ENCODE results near the gene B9D1.

The B9D1 gene

GRCh38 chr17:19328441-19329061 lies 34.0 kb downstream of the B9D1 start:
- TF ChIP-seq EZH2 (optimal IDR thresholded peaks at IDR 0.05; ENCODE audit: low read depth, low read length) (no peak), CTCF (IDR thresholded peaks at IDR 0.05; ENCODE audit: low read length) (no peak)
- H3K9me2 ChIP-seq (replicated peaks; ENCODE audit: insufficient read depth, low read length): no peaks in the 10 kb centered on the region
- no peak overlapping the region for H3K9ac ChIP-seq (ENCODE audit: low read length)
- DNase-seq: no peak
- no peaks in the 10 kb centered on the region for H3K9me3 ChIP-seq (replicated peaks; ENCODE audit: insufficient read depth, low read length)
- H4K20me1 ChIP-seq (ENCODE audit: insufficient read depth, low read length): no peaks in the 10 kb centered on the region
- no peak overlapping the region for H3K4me3 ChIP-seq (ENCODE audit: low read length)
- H3K79me2 ChIP-seq (ENCODE audit: low read length): no peaks in the 10 kb centered on the region
- no peaks in the 10 kb centered on the region for H3K27me3 ChIP-seq (replicated peaks; ENCODE audit: insufficient read depth, low read length)
- no peak overlapping the region for H2AFZ ChIP-seq (ENCODE audit: low read length)
- no peak overlapping the region for H3K4me2 ChIP-seq (ENCODE audit: low read depth, low read length)
- H3F3A ChIP-seq (ENCODE audit: insufficient read depth, low read length): no peaks in the 10 kb centered on the region
- H3K27ac ChIP-seq (ENCODE audit: low read length): no peak overlapping the region
- H3K4me1 ChIP-seq (ENCODE audit: low read length): no peaks in the 10 kb centered on the region
- H3K36me3 ChIP-seq (replicated peaks; ENCODE audit: insufficient read depth, low read length): no peaks in the 10 kb centered on the region

- Histone ChIP-seq H2AFZ (ENCODE audit: low read length) (no peak overlapping the region), H3K9ac (ENCODE audit: low read length) (no peak overlapping the region), H3K36me3 (replicated peaks; ENCODE audit: insufficient read depth, low read length) (no peaks in the 10 kb centered on the region), H3K27me3 (replicated peaks; ENCODE audit: insufficient read depth, low read length) (no peaks in the 10 kb centered on the region), H3K9me2 (replicated peaks; ENCODE audit: insufficient read depth, low read length) (no peaks in the 10 kb centered on the region), H4K20me1 (ENCODE audit: insufficient read depth, low read length) (no peaks in the 10 kb centered on the region), H3K4me3 (ENCODE audit: low read length) (no peak overlapping the region), H3K27ac (ENCODE audit: low read length) (no peak overlapping the region), H3F3A (ENCODE audit: insufficient read depth, low read length) (no peaks in the 10 kb centered on the region), H3K4me1 (ENCODE audit: low read length) (no peaks in the 10 kb centered on the region), H3K4me2 (ENCODE audit: low read depth, low read length) (no peak overlapping the region), H3K79me2 (ENCODE audit: low read length) (no peaks in the 10 kb centered on the region), H3K9me3 (replicated peaks; ENCODE audit: insufficient read depth, low read length) (no peaks in the 10 kb centered on the region)
- no peak for DNase-seq
- TF ChIP-seq CTCF (IDR thresholded peaks at IDR 0.05; ENCODE audit: low read length) (no peak), EZH2 (optimal IDR thresholded peaks at IDR 0.05; ENCODE audit: low read depth, low read length) (no peak), EZH2phosphoT487 (IDR thresholded peaks at IDR 0.05; ENCODE audit: low read length) (no peak)
These were observed 35.3 kb downstream of the B9D1 start for GRCh38 chr17:19327031-19327783.

GRCh38 chr17:19325542-19325941 lies 37.0 kb downstream of the B9D1 start:
- no peaks in the 10 kb centered on the region for H3K4me1 ChIP-seq (ENCODE audit: low read length)
- no peak overlapping the region for H2AFZ ChIP-seq (ENCODE audit: low read length)
- no peak overlapping the region for H3K4me3 ChIP-seq (ENCODE audit: low read length)
- H3K36me3 ChIP-seq (replicated peaks; ENCODE audit: insufficient read depth, low read length): no peaks in the 10 kb centered on the region
- no peak overlapping the region for H3K27ac ChIP-seq (ENCODE audit: low read length)
- DNase-seq: no peak
- no peaks in the 10 kb centered on the region for H3F3A ChIP-seq (ENCODE audit: insufficient read depth, low read length)
- no peaks in the 10 kb centered on the region for H3K27me3 ChIP-seq (replicated peaks; ENCODE audit: insufficient read depth, low read length)
- TF ChIP-seq EZH2 (optimal IDR thresholded peaks at IDR 0.05; ENCODE audit: low read depth, low read length) (no peak), EZH2phosphoT487 (IDR thresholded peaks at IDR 0.05; ENCODE audit: low read length) (no peak), CTCF (IDR thresholded peaks at IDR 0.05; ENCODE audit: low read length) (no peak)
- H3K9me2 ChIP-seq (replicated peaks; ENCODE audit: insufficient read depth, low read length): no peaks in the 10 kb centered on the region
- no peak overlapping the region for H3K4me2 ChIP-seq (ENCODE audit: low read depth, low read length)
- no peaks in the 10 kb centered on the region for H3K79me2 ChIP-seq (ENCODE audit: low read length)
- H3K9ac ChIP-seq (ENCODE audit: low read length): no peak overlapping the region
- H3K9me3 ChIP-seq (replicated peaks; ENCODE audit: insufficient read depth, low read length): no peaks in the 10 kb centered on the region
- H4K20me1 ChIP-seq (ENCODE audit: insufficient read depth, low read length): no peaks in the 10 kb centered on the region

Measured in MM.1S (cell line).